GM23248 (cell line): Measurements from ENCODE around the gene FHOD1. TPM values are rescaled to one million over a fixed set of nuclear protein-coding genes. Genes with fewer than 3 reads are reported as not detected.

Source experiments
- DNase-seq: peaks from one replicate; pipeline ENCODE4 v3.0.0-alpha.2; 2015
- H2AFZ ChIP-seq: fragments of 200-600 bp; sonication (generic); 2 replicates; pipeline ENCODE4 v1.6.1; 2016; ENCODE audit warnings: antibody characterized with exemption
- H3F3A ChIP-seq: fragments of 200-600 bp; sonication (generic); 2 replicates; pipeline ENCODE4 v1.6.1; 2016; ENCODE audit warnings: mild to moderate bottlenecking, antibody characterized with exemption, mixed run types; ENCODE audit not compliant: insufficient read depth
- H3K27ac ChIP-seq: fragments of 200-600 bp; sonication (generic); 2 replicates; pipeline ENCODE4 v1.5.1; 2016; ENCODE audit warnings: mild to moderate bottlenecking
- H3K27me3 ChIP-seq: fragments of 200-600 bp; sonication (generic); replicated peaks from 2 replicates; pipeline ENCODE4 v1.6.1; 2016; ENCODE audit warnings: mild to moderate bottlenecking; ENCODE audit not compliant: insufficient read depth
- H3K36me3 ChIP-seq: fragments of 200-600 bp; sonication (generic); 2 replicates; pipeline ENCODE4 v1.6.1; 2016; ENCODE audit warnings: low read depth, mild to moderate bottlenecking
- H3K4me1 ChIP-seq: fragments of 200-600 bp; sonication (generic); 2 replicates; pipeline ENCODE4 v1.6.1; 2016; ENCODE audit warnings: mild to moderate bottlenecking; ENCODE audit not compliant: insufficient read depth
- H3K4me2 ChIP-seq: fragments of 200-600 bp; sonication (generic); one replicate; pipeline ENCODE4 v1.6.1; 2016; ENCODE audit warnings: mild to moderate bottlenecking; ENCODE audit not compliant: unreplicated experiment
- H3K4me3 ChIP-seq: fragments of 200-600 bp; sonication (generic); 2 replicates; pipeline ENCODE4 v1.5.1; 2016; ENCODE audit warnings: mild to moderate bottlenecking
- H3K79me2 ChIP-seq: fragments of 200-600 bp; sonication (generic); 2 replicates; pipeline ENCODE4 v1.6.1; 2016; ENCODE audit warnings: mild to moderate bottlenecking; ENCODE audit not compliant: insufficient read depth
- H3K9ac ChIP-seq: fragments of 200-600 bp; sonication (generic); 2 replicates; pipeline ENCODE4 v1.6.1; 2016; ENCODE audit warnings: mild to moderate bottlenecking
- H3K9me2 ChIP-seq: fragments of 200-600 bp; sonication (generic); 2 replicates; pipeline ENCODE4 v1.6.1; 2016; ENCODE audit warnings: mixed run types, mild to moderate bottlenecking, moderate library complexity; ENCODE audit not compliant: insufficient read depth
- H3K9me3 ChIP-seq: fragments of 200-600 bp; sonication (generic); one replicate; pipeline ENCODE4 v1.6.1; 2017; ENCODE audit warnings: low read depth
- H4K20me1 ChIP-seq: fragments of 200-600 bp; sonication (generic); 2 replicates; pipeline ENCODE4 v1.6.0; 2016; ENCODE audit not compliant: insufficient read depth
- EZH2 ChIP-seq: fragments of 200-600 bp; sonication (generic); IDR thresholded peaks from 2 replicates; pipeline ENCODE4 v1.6.1; 2018; ENCODE audit warnings: antibody characterized with exemption, mild to moderate bottlenecking; ENCODE audit not compliant: insufficient read depth, poor library complexity, severe bottlenecking
- EZH2phosphoT487 ChIP-seq: fragments of 200-600 bp; sonication (generic); IDR thresholded peaks from 2 replicates; pipeline ENCODE4 v1.6.1; 2018; ENCODE audit warnings: antibody characterized with exemption, moderate library complexity, mild to moderate bottlenecking, low read depth; ENCODE audit not compliant: insufficient read depth
- WGBS, 2 experiments: methylation state at CpG; one replicate each; pipeline ENCODE4 v1.1.6; 2015 to 2017; ENCODE audit warnings: low lambda C conversion rate in 2 of 2, low coverage in 1 of 2; ENCODE audit errors: missing lambda C conversion rate in 2 of 2; 5-methylcytosine and 5-hydroxymethylcytosine counted together
- in situ Hi-C: fragments of 300-500 bp; cut with MboI; formaldehyde crosslinking; loops from 2 replicates; pipeline ENCODE4 v1.15.0; 2020
- polyA plus RNA-seq: library from polyadenylated mRNA; unstranded; fragments of >200 nt; fragmentation: Nextera tagmentation; extraction: Ambion mirVana; gene quantifications from 2 replicates; pipeline ENCODE4 v1.2.1, GENCODE V29; 2016
- total RNA-seq: library from RNA; depleted of rRNA; stranded (reverse); fragments of >200 nt; shearing (Covaris generic); gene quantifications from 2 replicates; pipeline ENCODE4 v1.2.3, GENCODE V29; 2014

FHOD1 gene
- total and polyA plus RNA-seq, 2 experiments from 2014 or later = 9.3 to 14.9 TPM

DNA sequence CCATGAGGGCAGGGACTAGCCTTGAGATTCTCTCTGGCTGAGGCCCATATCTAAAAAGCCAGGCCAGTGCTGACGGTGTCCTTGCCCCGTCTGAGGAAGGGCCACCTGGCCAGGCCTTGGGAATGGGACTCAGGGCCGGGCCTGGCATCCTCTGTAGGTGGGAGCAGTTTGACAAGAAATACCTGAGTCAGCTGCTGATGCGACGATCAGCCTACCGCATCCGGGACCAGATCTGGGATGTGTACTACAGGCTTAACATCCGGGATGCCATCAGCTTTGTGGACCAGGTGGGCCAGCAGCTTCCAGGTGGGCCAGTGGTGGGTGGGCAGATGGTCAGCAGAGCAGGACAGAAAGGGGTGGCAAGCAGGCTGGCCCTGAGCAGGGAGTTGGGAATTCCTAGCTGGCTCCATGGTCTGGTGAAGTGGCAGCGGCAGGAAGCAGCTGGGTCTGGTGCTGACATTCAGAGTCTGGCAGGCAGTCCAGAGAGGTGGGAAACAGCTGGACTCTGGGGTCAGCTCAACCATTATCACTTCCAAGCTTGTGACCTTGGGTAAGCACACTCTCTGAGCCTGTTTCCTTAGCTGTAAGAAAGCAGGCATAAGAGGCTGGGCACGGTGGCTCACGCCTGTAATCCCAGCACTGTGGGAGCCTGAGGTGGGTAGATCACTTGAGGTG is 11.0 kb upstream of the FHOD1 start:
- in situ Hi-C loops = no loop called here
- Histone ChIP-seq H3K4me3 (no peak overlapping the region), H3F3A (0 out of 2 replicates have a peak, but pooled peaks cover 4% of the 10 kb centered on the region), H3K4me2 (no peak overlapping the region), H3K4me1 (peaks cover 7% of the 10 kb centered on the region), H3K27ac (no peak overlapping the region), H3K36me3 (no peaks in the 10 kb centered on the region), H4K20me1 (no peaks in the 10 kb centered on the region), H3K79me2 (no peaks in the 10 kb centered on the region), H3K9me2 (no peaks in the 10 kb centered on the region), H3K9me3 (no peaks in the 10 kb centered on the region), H2AFZ (no peak overlapping the region), H3K27me3 (no peaks in the 10 kb centered on the region), H3K9ac (0 out of 2 replicates have a peak overlapping the region, but pooled peaks have one; percentile 24)
- TF ChIP-seq EZH2 = no peak
- TF ChIP-seq EZH2phosphoT487 = no peak
- WGBS, 2 experiments = 94 to 98% methylated on average over 11 of the region's 11 CpGs
- DNase-seq = no peak

DNA sequence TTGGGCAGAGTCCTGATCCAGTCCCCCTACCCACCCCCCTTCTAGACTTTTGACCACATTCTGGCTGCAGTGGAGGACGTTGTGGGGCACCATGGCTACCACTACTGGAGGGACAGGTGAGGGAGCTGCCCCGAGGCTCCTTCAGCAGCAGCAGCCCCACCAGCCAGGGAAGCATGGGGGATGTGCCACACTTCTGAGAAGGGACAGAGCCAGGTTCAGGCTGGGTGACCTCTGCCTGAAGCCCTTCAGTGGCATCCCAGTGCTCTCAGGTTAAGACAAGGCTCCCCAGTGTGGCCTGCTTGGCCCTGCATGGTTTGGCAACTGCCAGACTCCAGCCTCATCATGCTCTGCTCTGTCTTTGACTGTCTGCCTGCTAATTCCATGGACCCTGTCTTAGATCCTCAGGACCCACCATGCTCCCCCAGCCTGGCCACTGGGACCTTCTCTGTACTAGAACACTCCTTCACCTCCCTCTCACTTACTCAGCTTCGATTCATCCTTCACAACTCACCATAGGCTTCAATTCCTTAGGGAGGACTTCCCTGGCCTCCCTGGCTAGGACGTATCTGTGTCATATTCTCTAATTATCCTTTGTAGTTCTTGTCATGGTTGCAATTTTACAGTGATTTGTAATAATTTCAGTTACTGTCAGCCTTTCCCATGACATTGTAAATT is 10.3 kb upstream of the FHOD1 start:
- Histone ChIP-seq H4K20me1 (no peaks in the 10 kb centered on the region), H3K9me3 (no peaks in the 10 kb centered on the region), H3K79me2 (no peaks in the 10 kb centered on the region), H3K36me3 (no peaks in the 10 kb centered on the region), H3K27ac (no peak overlapping the region), H3F3A (0 out of 2 replicates have a peak, but pooled peaks cover 4% of the 10 kb centered on the region), H3K9ac (0 out of 2 replicates have a peak overlapping the region, but pooled peaks have one; percentile 24), H2AFZ (no peak overlapping the region), H3K4me3 (no peak overlapping the region), H3K27me3 (no peaks in the 10 kb centered on the region), H3K9me2 (no peaks in the 10 kb centered on the region), H3K4me2 (no peak overlapping the region), H3K4me1 (peaks cover 7% of the 10 kb centered on the region)
- DNase-seq = peak; percentile 77
- WGBS, 2 experiments = 62 to 70% methylated on average over 4 of the region's 4 CpGs
- in situ Hi-C loops = no loop called here
- TF ChIP-seq EZH2phosphoT487 = no peak
- no peak for TF ChIP-seq EZH2

- H3K79me2 ChIP-seq = no peaks in the 10 kb centered on the region
- WGBS, 2 experiments = 91 to 94% methylated on average over 11 of the region's 11 CpGs
- no peak for DNase-seq
- no peaks in the 10 kb centered on the region for H3K36me3 ChIP-seq
- no peak overlapping the region for H3K9ac ChIP-seq
- H3K4me1 ChIP-seq = peaks cover 7% of the 10 kb centered on the region
- no peak overlapping the region for H2AFZ ChIP-seq
- no peaks in the 10 kb centered on the region for H4K20me1 ChIP-seq
- no peaks in the 10 kb centered on the region for H3K9me2 ChIP-seq
- in situ Hi-C loops = no loop called here
- H3K4me3 ChIP-seq = no peak overlapping the region
- no peak overlapping the region for H3K27ac ChIP-seq
- H3K4me2 ChIP-seq = no peak overlapping the region
- no peaks in the 10 kb centered on the region for H3K27me3 ChIP-seq
- 0 out of 2 replicates have a peak, but pooled peaks cover 4% of the 10 kb centered on the region for H3F3A ChIP-seq
- TF ChIP-seq EZH2 = no peak
- TF ChIP-seq EZH2phosphoT487 = no peak
- H3K9me3 ChIP-seq = no peaks in the 10 kb centered on the region
Observed at GRCh38 chr16:67256701-67257230, 9.5 kb upstream of the FHOD1 start.

- H3F3A ChIP-seq = 0 out of 2 replicates have a peak, but pooled peaks cover 9% of the 10 kb centered on the region
- no peaks in the 10 kb centered on the region for H3K36me3 ChIP-seq
- no peak overlapping the region for H3K4me3 ChIP-seq
- no peak overlapping the region for H3K27ac ChIP-seq
- no peaks in the 10 kb centered on the region for H4K20me1 ChIP-seq
- no peak overlapping the region for H3K9ac ChIP-seq
- H3K4me2 ChIP-seq = no peak overlapping the region
- H3K9me2 ChIP-seq = no peaks in the 10 kb centered on the region
- TF ChIP-seq EZH2 (no peak), EZH2phosphoT487 (no peak)
- in situ Hi-C loops = no loop called here
- WGBS, 2 experiments = 95 to 96% methylated on average over 17 of the region's 17 CpGs
- H3K79me2 ChIP-seq = no peaks in the 10 kb centered on the region
- peaks cover 7% of the 10 kb centered on the region for H3K4me1 ChIP-seq
- no peak overlapping the region for H2AFZ ChIP-seq
- DNase-seq = no peak
- no peaks in the 10 kb centered on the region for H3K27me3 ChIP-seq
- no peaks in the 10 kb centered on the region for H3K9me3 ChIP-seq
Observed at GRCh38 chr16:67255553-67256221, 8.4 kb upstream of the FHOD1 start.
